Trophoblast cell (in vitro differentiated cells and primary cell): Measurements from ENCODE around the gene FOXD4L6.
"Not testable (repeated sequence)": the region's sequence is repeated elsewhere in the genome, so short reads cannot be mapped to it uniquely, and the experiment has no call there.

ENCODE experiments used
- DNase-seq, 2 donors: peaks; one replicate each; pipeline ENCODE4 v3.0.0-alpha.2; 2016
- H2AFZ ChIP-seq: 2 replicates; pipeline ENCODE4 v1.6.1; 2013; ENCODE audit warnings: low read length, moderate library complexity, mild to moderate bottlenecking; ENCODE audit not compliant: insufficient read depth, poor library complexity
- H2AK5ac ChIP-seq: 2 replicates; pipeline ENCODE4 v1.6.1; 2013; ENCODE audit warnings: mild to moderate bottlenecking, low read length
- H2BK120ac ChIP-seq: 2 replicates; pipeline ENCODE4 v1.6.1; 2013; ENCODE audit warnings: low read length, mild to moderate bottlenecking, moderate library complexity; ENCODE audit not compliant: insufficient read depth, poor library complexity
- H2BK12ac ChIP-seq: 2 replicates; pipeline ENCODE4 v1.6.1; 2013; ENCODE audit warnings: mild to moderate bottlenecking, low read length, moderate library complexity
- H2BK5ac ChIP-seq: 2 replicates; pipeline ENCODE4 v1.6.1; 2013; ENCODE audit warnings: low read length, low read depth, moderate library complexity, mild to moderate bottlenecking; ENCODE audit not compliant: poor library complexity
- H3K14ac ChIP-seq: 2 replicates; pipeline ENCODE4 v1.6.1; 2013; ENCODE audit warnings: mild to moderate bottlenecking, low read length
- H3K18ac ChIP-seq: 2 replicates; pipeline ENCODE4 v1.6.1; 2013; ENCODE audit warnings: mild to moderate bottlenecking, low read length
- H3K23ac ChIP-seq: 2 replicates; pipeline ENCODE4 v1.6.1; 2013; ENCODE audit warnings: low read length
- H3K27ac ChIP-seq: 2 replicates; pipeline ENCODE4 v1.5.1; 2013; ENCODE audit warnings: low read depth, mild to moderate bottlenecking, inconsistent platforms, low read length, moderate library complexity
- H3K27me3 ChIP-seq: 2 replicates; pipeline ENCODE4 v1.6.1; 2013; ENCODE audit warnings: inconsistent platforms, mild to moderate bottlenecking, low read length, moderate library complexity; ENCODE audit not compliant: insufficient read depth
- H3K36me3 ChIP-seq, 2 experiments: 1 replicate in 1 of 2; 2 replicates in 1 of 2; pipeline ENCODE4 v1.6.1; 2013; ENCODE audit warnings: low read length in 2 of 2, mild to moderate bottlenecking in 2 of 2, moderate library complexity in 1 of 2; ENCODE audit not compliant: insufficient read depth in 2 of 2, control insufficient read depth in 1 of 2
- H3K4ac ChIP-seq: 2 replicates; pipeline ENCODE4 v1.6.1; 2013; ENCODE audit warnings: low read depth, mild to moderate bottlenecking, low read length, moderate library complexity
- H3K4me1 ChIP-seq, 2 experiments: 1 replicate in 1 of 2; 2 replicates in 1 of 2; pipeline ENCODE4 v1.6.1; 2013; ENCODE audit warnings: low read length in 2 of 2, mild to moderate bottlenecking in 2 of 2, moderate library complexity in 1 of 2; ENCODE audit not compliant: insufficient read depth in 2 of 2, control insufficient read depth in 1 of 2
- H3K4me2 ChIP-seq: 2 replicates; pipeline ENCODE4 v1.6.1; 2013; ENCODE audit warnings: inconsistent platforms, mild to moderate bottlenecking, low read length, moderate library complexity
- H3K4me3 ChIP-seq: 2 replicates; pipeline ENCODE4 v1.5.1; 2013; ENCODE audit warnings: mild to moderate bottlenecking, low read depth, low read length, inconsistent platforms
- H3K79me1 ChIP-seq: one replicate; pipeline ENCODE4 v1.6.1; 2013; ENCODE audit warnings: low read length
- H3K79me2 ChIP-seq: 2 replicates; pipeline ENCODE4 v1.6.1; 2013; ENCODE audit warnings: low read length, mild to moderate bottlenecking; ENCODE audit not compliant: control insufficient read depth, insufficient read depth, poor library complexity
- H3K9ac ChIP-seq: 2 replicates; pipeline ENCODE4 v1.6.1; 2013; ENCODE audit warnings: mild to moderate bottlenecking, low read length
- H3K9me3 ChIP-seq: 2 replicates; pipeline ENCODE4 v1.6.1; 2013; ENCODE audit warnings: low read depth, mild to moderate bottlenecking, control low read depth, inconsistent platforms, low read length; ENCODE audit not compliant: insufficient read depth
- H4K12ac ChIP-seq: 2 replicates; pipeline ENCODE4 v1.6.1; 2013; ENCODE audit warnings: low read depth, mild to moderate bottlenecking, low read length, moderate library complexity
- H4K8ac ChIP-seq: 2 replicates; pipeline ENCODE4 v1.6.1; 2013; ENCODE audit warnings: low read depth, mild to moderate bottlenecking, low read length, moderate library complexity
- H4K91ac ChIP-seq: one replicate; pipeline ENCODE4 v1.6.1; 2013; ENCODE audit warnings: low read depth, mild to moderate bottlenecking, low read length, moderate library complexity
- WGBS: extraction: QIAGEN DNeasy Blood & Tissue Kit; methylation state at CpG from one replicate; pipeline ENCODE4 v1.1.7; 2013; ENCODE audit warnings: missing lambda C conversion rate; ENCODE audit not compliant: insufficient read length, insufficient coverage; ENCODE audit errors: extremely low coverage; 5-methylcytosine and 5-hydroxymethylcytosine counted together

FOXD4L6 gene

GRCh38 chr9:41109253-41109652 lies 19.2 kb downstream of the FOXD4L6 start:
- H3K9me3 ChIP-seq, H2BK5ac ChIP-seq, H2AK5ac ChIP-seq, H4K8ac ChIP-seq, H3K4me1 ChIP-seq, H4K91ac ChIP-seq, H3K18ac ChIP-seq, H3K27ac ChIP-seq, H3K79me2 ChIP-seq, H3K4me3 ChIP-seq, H3K4ac ChIP-seq, H2AFZ ChIP-seq, H4K12ac ChIP-seq, H3K4me2 ChIP-seq, H2BK12ac ChIP-seq, H3K14ac ChIP-seq, H2BK120ac ChIP-seq, H3K27me3 ChIP-seq, H3K9ac ChIP-seq, DNase-seq, H3K36me3 ChIP-seq, H3K23ac ChIP-seq, H3K79me1 ChIP-seq: not testable (repeated sequence)
- no CpG with 5 or more reads among the region's 13 CpGs for WGBS

DNA sequence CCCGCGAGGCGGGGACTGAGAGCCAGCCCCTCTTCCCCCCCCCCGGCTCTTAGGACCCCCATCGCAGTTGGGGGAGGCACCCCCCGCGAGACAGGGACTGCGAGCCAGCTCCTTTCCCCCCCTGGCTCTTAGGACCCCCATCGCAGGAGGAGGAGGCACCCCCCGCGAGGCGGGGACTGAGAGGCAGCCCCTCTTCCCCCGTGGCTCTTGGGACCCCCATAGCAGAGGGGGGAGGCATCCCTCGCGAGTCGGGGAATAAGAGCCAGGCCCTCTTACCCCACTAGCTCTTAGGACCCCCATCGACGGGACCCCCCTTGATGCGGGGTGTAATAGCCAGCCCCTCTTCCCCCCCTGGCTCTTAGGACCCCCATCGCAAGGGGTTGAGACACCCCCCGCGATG lies 19.7 kb downstream of the FOXD4L6 start:
- not testable (repeated sequence) for H3K79me2 ChIP-seq, H2AK5ac ChIP-seq, H3K9ac ChIP-seq

DNA sequence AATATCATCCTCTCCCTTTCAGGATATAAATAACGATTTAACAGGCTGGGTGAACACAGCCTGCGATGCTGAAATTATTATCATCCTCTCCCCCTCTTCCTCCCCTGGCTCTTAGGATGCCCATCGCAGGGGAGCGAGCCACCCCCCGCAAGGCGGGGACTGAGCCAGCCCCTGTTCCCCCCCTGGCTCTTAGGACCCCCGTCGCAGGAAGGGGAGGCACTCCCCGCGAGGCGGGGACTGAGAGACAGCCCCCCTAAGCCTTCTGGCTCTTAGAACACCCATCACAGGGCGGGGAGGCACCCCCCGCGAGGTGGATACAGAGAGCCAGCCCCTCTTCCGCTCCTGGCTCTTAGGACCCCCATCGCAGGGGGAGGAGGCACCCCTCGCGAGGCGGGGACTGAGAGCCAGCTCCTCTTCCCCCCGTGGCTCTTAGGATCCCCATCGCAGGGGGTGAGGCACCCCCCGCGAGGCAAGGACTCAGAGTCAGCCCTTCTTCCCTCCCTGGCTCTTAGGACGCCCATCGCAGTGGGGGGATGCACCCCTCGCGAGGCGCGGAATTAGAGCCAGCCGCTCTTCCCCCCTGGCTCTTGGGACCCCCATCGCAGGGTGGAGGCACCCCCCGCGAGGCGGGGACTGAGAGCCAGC lies 21.9 kb downstream of the FOXD4L6 start:
- not testable (repeated sequence) for H2BK5ac ChIP-seq, DNase-seq, H4K91ac ChIP-seq, H3K9me3 ChIP-seq, H3K4ac ChIP-seq, H4K12ac ChIP-seq, H2AFZ ChIP-seq, H3K4me3 ChIP-seq, H3K79me1 ChIP-seq, H3K36me3 ChIP-seq, H3K9ac ChIP-seq, H3K27ac ChIP-seq, H3K4me1 ChIP-seq, H3K79me2 ChIP-seq, H3K4me2 ChIP-seq, H2BK120ac ChIP-seq, H2AK5ac ChIP-seq, H2BK12ac ChIP-seq, H4K8ac ChIP-seq, H3K14ac ChIP-seq, H3K18ac ChIP-seq, H3K23ac ChIP-seq, H3K27me3 ChIP-seq
- WGBS: no CpG with 5 or more reads among the region's 34 CpGs

More for the DNA sequence above, 19.7 kb downstream of the FOXD4L6 start:
- not testable (repeated sequence) for H3K23ac ChIP-seq, H3K4me2 ChIP-seq, H3K4ac ChIP-seq, DNase-seq, H3K36me3 ChIP-seq, H4K91ac ChIP-seq, H3K14ac ChIP-seq, H4K12ac ChIP-seq, H2AFZ ChIP-seq, H2BK120ac ChIP-seq, H2BK5ac ChIP-seq, H3K9me3 ChIP-seq, H3K4me3 ChIP-seq, H3K27me3 ChIP-seq, H3K27ac ChIP-seq, H3K18ac ChIP-seq, H2BK12ac ChIP-seq, H3K79me1 ChIP-seq, H4K8ac ChIP-seq, H3K4me1 ChIP-seq
- no CpG with 5 or more reads among the region's 22 CpGs for WGBS

DNA sequence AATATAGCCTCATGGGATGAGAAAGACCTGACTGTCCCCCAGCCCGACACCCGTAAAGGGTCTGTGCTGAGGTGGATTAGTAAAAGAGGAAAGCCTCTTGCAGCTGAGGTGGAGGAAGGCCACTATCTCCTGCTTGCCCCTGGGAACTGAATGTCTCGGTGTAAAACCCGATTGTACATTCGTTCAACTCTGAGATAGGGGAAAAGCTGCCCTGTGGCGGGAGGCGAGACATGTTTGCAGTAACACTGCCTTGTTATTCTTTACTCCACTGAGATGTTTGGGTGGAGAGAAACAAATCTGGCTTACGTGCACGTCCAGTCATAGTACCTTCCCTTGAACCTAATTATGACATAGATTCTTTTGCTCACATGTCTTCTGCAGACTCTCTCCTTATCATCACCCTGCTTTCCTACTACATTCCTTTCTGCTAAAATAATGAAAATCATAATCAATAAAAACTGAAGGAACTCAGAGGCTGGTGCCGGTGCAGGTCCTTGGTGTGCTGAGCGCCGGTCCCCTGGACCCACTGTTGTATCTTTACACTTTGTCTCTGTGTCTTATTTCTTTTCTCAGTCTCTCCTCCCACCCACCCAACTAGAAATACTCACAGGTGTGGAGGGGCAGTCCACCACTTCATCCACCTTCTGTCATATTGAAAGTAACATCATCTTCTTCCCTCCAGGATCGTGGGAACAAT lies 22.8 kb downstream of the FOXD4L6 start:
- not testable (repeated sequence) for H3K18ac ChIP-seq, H3K27me3 ChIP-seq, H4K12ac ChIP-seq, H2BK5ac ChIP-seq, H3K4ac ChIP-seq, H3K14ac ChIP-seq, H2BK12ac ChIP-seq, H3K4me1 ChIP-seq, H4K91ac ChIP-seq, H3K23ac ChIP-seq, H3K9me3 ChIP-seq, H2AK5ac ChIP-seq, H3K9ac ChIP-seq, H3K4me2 ChIP-seq, H3K27ac ChIP-seq, H3K4me3 ChIP-seq, H4K8ac ChIP-seq, DNase-seq, H3K79me2 ChIP-seq, H3K79me1 ChIP-seq, H2BK120ac ChIP-seq, H3K36me3 ChIP-seq, H2AFZ ChIP-seq
- WGBS: no CpG with 5 or more reads among the region's 13 CpGs
